UCSD-AML1 (cell line): ENCODE results near the gene GSTM4.

Source experiments
- DNase-seq: peaks from one replicate; lab custom pipeline; 2025; ENCODE audit not compliant: unreplicated experiment; lab: John Stamatoyannopoulos, UW

GSTM4 gene

GRCh38 chr1:109624201-109625010 is 31.5 kb upstream of the GSTM4 start:
- peak; percentile 36 for DNase-seq

- no peak for DNase-seq
These were observed 30.7 kb upstream of the GSTM4 start for GRCh38 chr1:109625176-109625575.

- DNase-seq = no peak
These were observed 30.0 kb upstream of the GSTM4 start for GRCh38 chr1:109625601-109626560.

GRCh38 chr1:109626682-109627408 is 29.1 kb upstream of the GSTM4 start:
- no peak for DNase-seq

GRCh38 chr1:109627692-109628399 is 28.1 kb upstream of the GSTM4 start:
- no peak for DNase-seq

- DNase-seq = no peak
These were observed 27.2 kb upstream of the GSTM4 start for GRCh38 chr1:109628540-109629321.

GRCh38 chr1:109629372-109630030 is 26.4 kb upstream of the GSTM4 start:
- DNase-seq = no peak

- no peak for DNase-seq
These were observed 25.6 kb upstream of the GSTM4 start for GRCh38 chr1:109630081-109630897.

GRCh38 chr1:109630898-109631512 is 24.9 kb upstream of the GSTM4 start:
- no peak for DNase-seq

GRCh38 chr1:109631513-109632505 is 24.1 kb upstream of the GSTM4 start:
- no peak for DNase-seq

- no peak for DNase-seq
These were observed 23.1 kb upstream of the GSTM4 start for GRCh38 chr1:109632671-109633346.

- no peak for DNase-seq
These were observed 21.6 kb upstream of the GSTM4 start for GRCh38 chr1:109634292-109634691.

- DNase-seq = no peak
These were observed 20.8 kb upstream of the GSTM4 start for GRCh38 chr1:109634771-109635750.

GRCh38 chr1:109635862-109636200 is 20.1 kb upstream of the GSTM4 start:
- no peak for DNase-seq
